ENCODE data around the gene SFTA2. TPM values are rescaled to one million over a fixed set of nuclear protein-coding genes. Genes with fewer than 3 reads are reported as not detected.

The SFTA2 gene
- total and polyA plus RNA-seq, 2 of the 8 experiments (the other 6 are each of a cell fraction or from before 2014, with no cell fraction given): not detected

GRCh38 chr6:30884521-30885480 lies 47.2 kb downstream of the SFTA2 start:
- Histone ChIP-seq H4K20me1 (replicated peaks in 1 of 2; ENCODE audit: control insufficient read depth in 1 of 2, insufficient read depth in 2 of 2, low read length in 2 of 2) (peaks cover 2 to 16% of the 10 kb centered on the region in 2 experiments), H2AK5ac (ENCODE audit: low read depth, low read length) (peak overlapping the region; percentile 3; the same call in 1 of the 2 replicates), H4K91ac (replicated peaks; ENCODE audit: insufficient read length, low read length) (peak overlapping the region; percentile 57), H3K79me2 (ENCODE audit: control insufficient read depth in 1 of 2, insufficient read depth in 2 of 2, low read length in 2 of 2) (peaks cover 9 to 71% of the 10 kb centered on the region in 2 experiments), H3K4me2 (ENCODE audit: insufficient read depth in 1 of 2, low read depth in 2 of 2, low read length in 2 of 2) (peak overlapping the region; percentile 92 to 94), H3K18ac (ENCODE audit: extremely low read depth, low read length) (peak overlapping the region; percentile 99), H2BK5ac (ENCODE audit: low read depth, low read length) (peak overlapping the region; percentile 94), H2BK12ac (ENCODE audit: low read depth, low read length) (0 out of 2 replicates have a peak overlapping the region, but pooled peaks have one; percentile 21), H4K8ac (ENCODE audit: extremely low read depth, insufficient read depth, low read length) (no peak overlapping the region; the same call in none of the 2 replicates), H3K23ac (ENCODE audit: insufficient read length) (no peak overlapping the region), H2BK120ac (replicated peaks; ENCODE audit: low read depth, low read length) (peak overlapping the region; percentile 58), H2AFZ (ENCODE audit: low read length) (no peak overlapping the region), H3K36me3 (ENCODE audit: control insufficient read depth in 2 of 4, insufficient read depth in 4 of 4, low read length in 3 of 4) (peaks cover 7 to 14% (median 9%) of the 10 kb centered on the region in 4 experiments; a peak in 7 of 8 replicates), H3K79me1 (ENCODE audit: low read depth, low read length) (peaks cover 17% of the 10 kb centered on the region), H3K9ac (replicated peaks in 1 of 4; ENCODE audit: extremely low read depth in 1 of 4, low read depth in 3 of 4, low read length in 3 of 4) (peak overlapping the region; percentile 1 to 73 (median 63); a peak in 6 of 7 replicates), H3K4me1 (replicated peaks in 1 of 4; ENCODE audit: control insufficient read depth in 3 of 4, insufficient read depth in 4 of 4, low read length in 3 of 4) (peaks cover 9 to 48% (median 35%) of the 10 kb centered on the region in 4 experiments), H3K23me2 (ENCODE audit: low read depth, low read length) (peaks cover 38% of the 10 kb centered on the region), H2BK20ac (ENCODE audit: low read length) (no peak overlapping the region), H3K56ac (replicated peaks; ENCODE audit: insufficient read length, low read depth, low read length) (peak overlapping the region; percentile 55), H3K4me3 (ENCODE audit: extremely low read depth in 1 of 4, insufficient read depth in 2 of 4, low read depth in 3 of 4, low read length in 4 of 4) (peak overlapping the region; percentile 51 to 86 (median 61)), H3K27ac (ENCODE audit: low read depth, low read length) (peak overlapping the region; percentile 86), H3K4ac (replicated peaks; ENCODE audit: insufficient read length, low read depth, low read length) (peak overlapping the region; percentile 58), H3K27me3 (replicated peaks in 1 of 4; ENCODE audit: control insufficient read depth in 3 of 4, extremely low read depth in 1 of 4, insufficient read depth in 3 of 4, low read length in 3 of 4) (no peaks in the 10 kb centered on the region), H3K14ac (ENCODE audit: insufficient read length) (peak overlapping the region; percentile 7), H2BK15ac (ENCODE audit: low read length) (peak overlapping the region; percentile 97; the same call in 1 of the 2 replicates), H3K9me3 (ENCODE audit: insufficient read depth in 2 of 2, low read depth in 1 of 2, low read length in 1 of 2) (no peaks in the 10 kb centered on the region), H4K5ac (ENCODE audit: insufficient read length, low read depth, low read length) (peak overlapping the region; percentile 19)
- DNase-seq (ENCODE audit: low read depth in 1 of 2, low spot score in 2 of 2) (peak in 1 of 2 experiments; percentile 65), FAIRE-seq (no peak)
- ChIA-PET CTCF (ENCODE audit: partially characterized antibody) (interaction anchor here (1.0 to 29.0 kb wide), 6 partner anchors 8 to 185 kb away, joined by 3 to 610 read pairs (median 15); partner anchors contain the start of gene VARS2), POLR2A (ENCODE audit: partially characterized antibody) (interaction anchor here (0.5 to 19.5 kb wide), 19 partner anchors 9 to 287 kb away, joined by 3 to 452 read pairs (median 4); partner anchors contain the start of genes FLOT1, GTF2H4, IER3 and MDC1)
- 20% methylated on average over 13 of the region's 59 CpGs; no CpG with 5 or more reads in 1 of the 2 experiments for WGBS, 2 experiments (ENCODE audit: extremely low coverage in 1 of 2, insufficient coverage in 1 of 2, insufficient read length in 1 of 2, insufficient replicate concordance in 2 of 2, low coverage in 1 of 2, low lambda C conversion rate in 2 of 2, missing lambda C conversion rate in 1 of 2)
- TF ChIP-seq RXRA (IDR thresholded peaks at IDR 0.05; ENCODE audit: insufficient read depth, low read depth, low read length): no peak
- peak in 1 of 2 experiments; percentile 30; a peak in 1 of 4 replicates for TF ChIP-seq SIN3A (conservative IDR thresholded peaks at IDR 0.05 in 1 of 2, IDR thresholded peaks at IDR 0.05 in 1 of 2; ENCODE audit: low read depth in 1 of 2, low read length in 2 of 2)
- peak; percentile 44; the same call in 1 of the 2 replicates for TF ChIP-seq TAF1 (IDR thresholded peaks at IDR 0.05; ENCODE audit: low read depth, low read length)
- TF ChIP-seq HDAC2 (IDR thresholded peaks at IDR 0.05; ENCODE audit: borderline replicate concordance in 1 of 2, low read depth in 2 of 2, low read length in 2 of 2): 0 out of 4 replicates have a peak, but pooled peaks of 1 of the 2 experiments have one; percentile 12
- no peak for TF ChIP-seq RAD21 (IDR thresholded peaks at IDR 0.05 in 1 of 2, conservative IDR thresholded peaks at IDR 0.05 in 1 of 2; ENCODE audit: low read depth in 2 of 2, low read length in 2 of 2)
- TF ChIP-seq SAP30 (IDR thresholded peaks at IDR 0.05; ENCODE audit: insufficient read depth, insufficient replicate concordance, low read length): peak; percentile 91
- peak; percentile 12; the same call in 1 of the 2 replicates for TF ChIP-seq POLR2AphosphoS5 (IDR thresholded peaks at IDR 0.05; ENCODE audit: low read depth, low read length)
- TF ChIP-seq POLR2A (IDR thresholded peaks at IDR 0.05; ENCODE audit: control extremely low read depth in 1 of 2, low read depth in 2 of 2, low read length in 2 of 2): no peak
